HG03521 (cell line): ENCODE measurements around the gene JMJD1C.
A peak's percentile ranks its signal among the peaks of the same experiment; 100 is the strongest.

ENCODE experiments used
- ATAC-seq: cut with Tn5 transposase; IDR thresholded peaks from one replicate; pipeline ENCODE4 v1.9.1; 2021; ENCODE audit warnings: mild to moderate bottlenecking, moderate library complexity; ENCODE audit not compliant: unreplicated experiment

Gene JMJD1C

DNA sequence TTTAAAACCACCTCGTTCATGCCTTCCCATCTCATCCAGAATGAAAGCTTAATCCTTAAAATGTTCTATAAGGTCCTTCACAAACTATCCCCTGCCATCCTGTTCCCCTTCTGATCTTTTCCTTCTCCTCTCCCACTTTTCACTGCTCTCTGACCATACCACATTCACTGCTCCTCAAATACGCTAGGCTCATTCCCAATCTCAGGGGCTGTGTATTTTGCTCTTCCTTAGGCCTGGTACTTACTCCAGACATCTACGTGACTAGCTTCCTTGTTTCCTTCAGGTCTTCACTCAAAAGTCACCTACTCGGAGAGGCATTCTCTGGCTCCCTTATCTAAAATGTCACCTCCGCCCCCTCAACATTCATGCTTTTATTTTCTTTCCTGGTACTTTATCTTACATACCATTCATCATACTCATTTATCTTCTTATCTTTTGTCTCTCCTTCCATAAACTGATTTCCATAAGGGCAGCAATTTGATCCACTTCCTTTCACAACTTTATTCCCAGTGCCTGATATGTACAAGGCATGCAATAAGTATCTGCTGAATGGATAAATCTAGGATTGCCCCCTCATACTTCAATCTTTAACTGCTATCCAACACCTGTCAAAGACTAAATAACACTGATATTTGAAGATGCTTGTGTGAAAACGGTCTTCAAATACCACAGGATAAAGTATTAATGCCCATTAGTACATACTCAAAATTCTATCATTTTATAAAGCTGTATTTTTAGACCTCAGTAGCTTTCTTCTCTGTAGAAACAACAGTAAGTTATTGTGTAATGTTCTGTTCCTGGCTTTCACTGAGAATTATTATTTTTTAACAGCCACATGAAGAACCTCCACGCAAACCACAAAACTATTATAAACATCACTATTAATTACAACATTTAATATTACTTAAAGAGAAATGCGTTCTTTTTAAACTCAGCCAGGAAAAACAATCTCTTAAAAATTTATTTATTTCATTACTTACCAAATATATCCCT is 27.0 kb downstream of the JMJD1C start:
- no peak for ATAC-seq

DNA sequence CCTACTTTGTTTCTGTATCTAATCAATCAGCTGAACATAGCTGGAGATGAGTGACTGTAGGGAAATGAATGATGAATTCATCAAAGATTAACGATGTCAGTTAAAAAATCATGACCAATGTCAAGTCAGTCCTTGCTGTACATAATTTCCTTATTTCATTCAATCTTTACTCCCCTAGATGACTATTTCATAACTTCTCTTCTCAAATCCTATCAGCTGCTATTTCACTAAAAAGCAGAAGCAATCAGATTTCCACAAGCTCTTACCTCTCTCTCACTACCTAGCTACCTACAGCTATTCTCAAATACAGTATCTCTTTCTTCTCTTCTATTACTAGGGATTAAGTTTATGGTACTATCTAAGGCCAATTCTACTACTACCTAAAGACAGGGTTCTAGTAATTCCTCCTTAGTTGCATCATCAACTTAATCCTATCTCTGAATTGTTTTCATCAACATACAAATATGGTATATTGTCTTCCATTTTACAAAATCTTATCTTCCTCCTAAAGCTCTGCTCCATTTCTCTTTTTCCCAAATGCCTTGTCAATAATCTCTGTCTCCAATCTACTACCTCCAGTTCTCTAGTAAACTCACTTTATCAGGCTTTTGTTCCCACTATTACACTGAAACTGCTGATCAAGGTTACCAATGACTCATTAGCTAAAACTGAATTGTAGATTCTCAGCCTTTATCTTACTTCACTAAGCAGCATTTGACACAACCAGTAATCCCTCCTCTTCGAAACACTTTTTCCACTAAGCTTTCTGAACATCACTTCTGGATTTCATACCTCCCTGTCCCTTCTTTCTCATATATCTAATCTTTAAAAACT is 28.4 kb downstream of the JMJD1C start:
- no peak for ATAC-seq

DNA sequence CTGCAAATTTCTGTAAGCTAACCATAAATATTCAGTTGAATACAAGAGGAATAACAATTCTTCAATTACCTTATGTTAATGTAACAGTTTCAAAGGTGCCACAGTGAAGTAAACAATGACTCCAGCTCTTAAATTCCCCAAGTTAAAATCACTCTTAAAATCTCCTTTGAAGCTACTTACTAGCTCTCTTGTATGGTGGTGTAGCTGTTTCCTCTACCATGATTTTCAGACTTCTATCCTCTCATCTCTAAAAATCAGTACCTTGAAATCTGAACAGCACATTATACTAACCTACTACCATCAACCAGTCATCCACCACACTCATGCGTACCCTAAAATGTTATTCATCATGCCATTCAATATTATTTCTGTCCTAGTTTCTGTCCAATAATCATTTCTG is 29.6 kb downstream of the JMJD1C start:
- ATAC-seq, result no peak

DNA sequence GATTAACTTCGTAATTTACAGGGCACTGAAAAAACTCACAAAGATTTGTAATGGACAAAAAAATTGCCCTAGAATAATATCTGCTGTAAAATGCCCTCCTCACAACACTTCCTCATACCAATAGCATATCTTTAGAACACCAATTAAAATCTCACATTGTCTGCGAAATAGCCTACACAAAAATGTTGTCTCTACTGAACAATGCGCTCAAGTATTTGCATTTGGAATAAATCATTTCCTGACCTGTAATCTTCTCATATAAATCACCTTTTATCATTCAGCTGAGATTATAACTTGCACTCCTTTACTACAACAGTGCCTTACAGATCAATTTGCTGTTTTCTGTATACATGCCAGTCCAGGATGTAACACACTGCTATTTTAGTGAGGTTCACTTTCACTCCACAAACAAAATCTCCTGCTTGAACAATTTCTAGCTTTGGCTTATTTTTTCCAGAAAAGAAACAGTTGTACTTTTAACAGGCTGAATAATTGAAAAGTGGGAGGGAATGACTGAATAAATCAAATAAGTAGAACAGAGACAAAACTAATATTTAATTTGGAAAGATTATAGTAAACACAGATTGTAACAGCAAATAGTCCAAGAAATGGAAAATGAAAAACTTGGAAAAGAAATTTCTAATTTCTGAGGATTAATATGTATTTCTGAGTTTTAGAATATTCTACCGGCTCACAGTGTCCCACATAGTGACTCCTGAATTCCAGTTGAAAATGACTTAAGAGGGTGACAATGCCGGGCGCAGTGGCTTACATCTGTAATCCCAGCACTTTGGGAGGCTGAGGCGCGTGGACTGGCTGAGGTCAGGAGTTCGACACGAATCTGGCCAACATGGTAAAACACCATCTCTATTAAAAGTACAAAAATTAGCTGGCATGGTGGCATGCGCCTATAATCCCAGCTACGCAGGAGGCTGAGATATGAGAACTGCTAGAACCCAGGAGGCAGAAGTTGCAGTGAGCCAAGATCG is 30.6 kb downstream of the JMJD1C start:
- ATAC-seq, result no peak

DNA sequence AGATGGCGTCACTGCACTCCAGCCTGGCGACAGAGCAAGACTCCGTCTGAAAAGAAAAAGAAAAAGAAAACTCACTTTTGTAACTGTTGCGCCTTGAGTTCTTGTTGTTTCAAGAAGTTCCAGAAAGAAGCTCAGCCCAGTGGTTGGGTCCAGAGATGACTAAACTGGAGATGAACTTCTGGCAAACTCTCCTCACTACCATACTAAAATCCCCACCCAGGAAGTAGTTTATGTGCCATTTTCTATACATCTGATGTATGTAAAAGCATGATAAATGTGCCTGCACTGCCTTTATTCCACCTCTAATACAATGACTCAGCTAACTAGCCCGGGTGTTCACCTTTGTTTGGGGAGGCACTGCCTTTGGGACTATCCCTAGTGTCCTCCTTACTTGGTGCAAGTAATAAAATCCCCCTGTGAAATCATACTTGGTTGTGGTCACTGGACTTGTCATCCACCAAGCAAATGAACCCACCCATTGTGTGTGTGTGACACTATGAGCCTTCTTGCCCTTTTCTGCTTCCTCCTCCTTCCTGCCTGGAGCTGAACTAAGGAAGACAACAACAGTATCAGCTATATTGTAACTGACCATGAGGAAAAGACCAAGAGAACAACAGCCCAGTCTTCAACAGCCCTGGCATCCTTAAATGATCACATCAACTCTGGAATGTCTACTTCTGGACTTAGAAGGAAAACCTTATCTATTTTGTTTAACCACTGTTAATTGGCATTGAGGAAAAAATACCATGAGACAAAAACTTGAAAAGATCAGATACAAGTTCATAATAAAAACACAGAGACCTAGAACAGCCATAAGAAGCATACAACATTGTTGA is 33.6 kb downstream of the JMJD1C start:
- no peak for ATAC-seq

DNA sequence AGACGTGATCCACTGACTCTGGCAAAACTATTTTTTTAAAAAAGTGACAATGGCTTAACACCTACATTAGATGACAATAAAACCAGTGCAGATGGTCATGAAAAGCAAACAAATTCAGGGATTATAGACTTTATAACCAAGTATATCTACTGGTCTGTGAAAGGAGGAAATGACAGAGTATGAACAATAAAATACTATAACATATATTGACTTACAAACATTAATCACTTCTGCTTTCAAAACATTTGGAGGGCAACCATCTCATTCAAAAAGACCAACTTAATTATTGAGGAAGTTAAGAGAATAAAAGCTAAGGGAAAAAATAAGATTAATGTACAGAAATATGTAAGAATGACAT is 34.8 kb downstream of the JMJD1C start:
- no peak for ATAC-seq

DNA sequence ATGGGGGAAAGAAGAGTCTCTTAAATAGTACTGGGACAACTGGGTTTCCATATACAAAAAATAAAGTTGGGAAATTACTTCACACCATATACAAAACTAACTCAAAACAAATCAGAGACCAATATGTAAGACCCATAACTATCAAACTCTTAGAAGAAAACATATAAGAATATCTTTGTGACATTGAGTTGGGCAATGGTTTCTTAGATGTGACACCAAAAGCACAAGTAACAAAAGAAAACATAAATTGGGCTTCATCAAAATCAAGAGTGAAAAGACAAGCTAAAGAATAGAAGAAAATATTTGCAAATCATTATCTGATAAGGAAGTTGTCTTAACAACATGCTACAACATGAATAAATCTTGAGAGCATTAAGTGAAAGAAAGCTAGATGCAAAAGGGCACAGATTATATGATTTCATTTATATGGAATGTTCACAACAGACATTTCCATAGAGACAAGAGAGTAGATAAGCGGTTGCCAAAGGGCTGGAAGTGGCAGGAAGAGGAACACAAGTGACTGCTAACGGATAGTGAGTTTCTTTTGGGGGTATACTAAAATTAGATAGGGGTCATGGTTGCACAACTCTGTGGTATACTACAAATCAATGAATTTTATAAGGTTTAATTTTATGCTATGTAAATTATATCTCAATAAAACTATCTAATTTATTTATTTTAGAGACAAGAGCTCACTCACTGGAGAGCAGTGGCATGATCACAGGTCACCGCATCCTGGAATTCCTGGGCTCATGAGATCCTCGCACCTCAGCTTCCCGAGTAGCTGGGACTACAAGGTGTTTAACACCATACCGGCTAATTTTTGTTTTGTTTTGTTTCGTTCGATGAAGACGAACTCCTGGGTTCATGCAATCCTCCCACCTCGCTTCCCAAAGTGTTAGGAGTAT is 35.4 kb downstream of the JMJD1C start:
- no peak for ATAC-seq

DNA sequence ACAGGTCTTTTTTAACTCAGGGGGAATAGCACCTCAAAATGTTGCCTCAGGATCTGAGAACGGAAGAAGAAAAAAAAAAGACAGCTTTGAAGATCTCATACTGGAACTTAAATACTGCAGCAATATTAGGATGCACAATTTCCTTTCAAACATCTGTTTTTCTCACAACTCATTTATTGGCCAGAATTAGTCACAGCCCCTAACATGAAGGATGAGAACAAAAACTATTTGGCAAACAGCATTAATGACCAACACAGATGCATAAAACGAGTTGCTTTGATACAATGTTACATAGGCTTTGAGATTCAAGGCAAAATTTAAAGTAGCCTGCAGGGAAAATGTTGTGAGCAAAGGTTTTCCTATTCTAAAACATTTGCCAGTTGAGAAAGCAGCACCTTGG is 36.5 kb downstream of the JMJD1C start:
- ATAC-seq, result no peak

DNA sequence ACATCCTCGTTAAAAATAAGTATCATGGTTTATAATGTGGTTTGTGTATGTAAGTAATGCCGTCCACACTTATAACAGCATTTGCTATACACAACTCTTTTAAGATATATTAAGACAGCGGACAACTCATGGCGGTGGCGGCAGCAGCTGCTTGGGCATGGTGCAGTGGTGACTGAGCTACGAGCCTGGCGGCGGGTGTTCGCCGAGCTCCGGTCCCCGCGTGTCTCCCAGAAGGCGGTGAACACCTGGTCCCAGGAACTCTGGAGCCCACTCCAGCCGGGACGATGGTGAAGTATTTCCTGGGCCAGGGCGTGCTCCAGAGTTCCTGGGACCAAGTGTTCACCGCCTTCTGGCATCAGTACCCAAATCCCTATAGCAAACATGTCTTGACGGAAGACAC is 38.8 kb downstream of the JMJD1C start:
- ATAC-seq, result no peak

DNA sequence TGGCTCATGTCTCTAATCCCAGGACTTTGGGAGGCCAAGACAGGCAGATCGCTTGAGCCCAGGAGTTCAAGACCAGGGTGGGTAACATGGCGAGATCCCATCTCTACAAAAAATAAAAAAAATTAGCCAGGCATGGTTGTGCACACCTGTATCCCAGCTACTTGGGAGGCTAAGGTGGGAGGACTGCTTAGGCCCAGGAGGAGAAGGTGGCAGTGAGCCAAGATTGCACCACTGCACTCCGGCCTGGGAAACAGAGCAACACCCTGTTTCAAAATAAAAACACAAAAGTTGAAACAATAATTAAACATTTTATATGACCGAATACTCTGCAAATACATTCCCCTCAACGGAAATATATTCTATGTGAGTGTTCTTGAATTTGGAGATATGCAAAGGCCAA is 40.3 kb downstream of the JMJD1C start:
- ATAC-seq, result no peak

DNA sequence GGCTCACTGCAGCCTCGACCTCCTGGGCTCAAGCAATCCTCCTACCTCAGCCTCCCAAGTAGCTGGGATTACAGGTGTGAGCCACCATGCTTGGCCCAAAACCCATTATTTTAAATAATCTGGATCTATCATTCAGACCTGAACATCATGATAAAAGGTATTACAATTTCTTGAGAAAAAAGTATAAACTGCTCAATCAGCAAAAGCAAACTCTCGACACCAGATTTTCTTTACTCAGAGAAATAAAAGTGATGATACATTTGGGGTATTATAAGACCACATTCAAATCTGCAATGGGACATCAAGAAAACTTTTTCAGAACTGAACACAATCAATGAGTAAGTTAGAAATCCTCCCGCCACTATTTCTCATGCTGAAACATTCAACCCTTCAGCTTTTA is 41.2 kb downstream of the JMJD1C start:
- no peak for ATAC-seq

DNA sequence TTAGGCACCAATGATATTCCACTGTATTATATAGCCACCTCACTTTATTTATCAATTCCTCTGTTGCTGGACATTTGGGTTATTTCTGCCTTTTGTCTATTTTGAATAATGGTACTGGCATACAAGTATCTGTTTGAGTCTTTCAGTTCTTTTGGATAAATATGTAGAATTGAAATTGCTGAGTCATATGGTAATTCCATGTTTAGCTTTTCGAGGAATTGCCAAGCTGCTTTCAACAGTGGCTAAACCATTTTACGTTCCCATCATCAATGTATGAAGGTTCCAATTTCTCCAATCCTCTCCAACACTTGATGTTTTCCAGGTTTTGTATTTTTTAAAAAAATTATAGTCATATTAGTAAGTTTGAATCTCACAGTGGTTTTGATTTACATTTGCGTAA is 42.3 kb downstream of the JMJD1C start:
- no peak for ATAC-seq

DNA sequence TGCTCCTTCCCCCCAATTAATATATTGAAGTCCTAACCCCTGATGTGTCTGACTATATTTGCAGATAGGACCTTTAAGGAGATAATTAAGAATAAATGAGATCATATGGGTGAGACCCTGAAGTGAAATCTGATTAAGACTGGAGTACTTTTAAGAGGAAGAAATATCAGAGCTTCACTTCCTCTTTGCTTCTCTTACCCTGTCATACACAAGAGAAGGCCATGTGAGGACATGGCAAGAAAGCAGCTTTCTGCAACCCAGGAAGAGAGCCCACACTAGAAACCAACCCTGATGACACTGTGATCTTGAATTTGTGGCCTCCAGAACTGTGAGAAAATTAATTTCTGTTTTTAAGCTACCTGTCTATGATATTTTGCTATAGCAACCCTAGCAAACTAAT is 44.2 kb downstream of the JMJD1C start:
- peak; percentile 95 for ATAC-seq

DNA sequence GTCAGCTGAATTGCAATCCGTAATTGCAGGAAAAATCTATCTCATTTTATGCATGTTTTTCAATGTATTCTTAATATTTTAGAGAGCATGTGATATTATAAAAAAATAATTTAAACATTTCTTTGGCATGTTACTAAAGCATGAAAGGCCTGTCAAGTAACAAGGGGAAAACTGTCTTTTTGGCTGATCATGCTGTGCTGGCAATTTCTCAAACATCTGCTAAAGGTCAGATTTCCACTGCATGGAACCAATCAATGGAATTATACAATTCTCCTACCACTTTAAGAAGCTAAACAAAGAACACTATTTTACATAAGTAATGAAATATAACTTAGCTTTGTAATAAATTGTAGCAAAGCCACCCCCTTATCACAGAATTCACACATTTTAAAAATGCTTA is 49.4 kb downstream of the JMJD1C start:
- no peak for ATAC-seq

DNA sequence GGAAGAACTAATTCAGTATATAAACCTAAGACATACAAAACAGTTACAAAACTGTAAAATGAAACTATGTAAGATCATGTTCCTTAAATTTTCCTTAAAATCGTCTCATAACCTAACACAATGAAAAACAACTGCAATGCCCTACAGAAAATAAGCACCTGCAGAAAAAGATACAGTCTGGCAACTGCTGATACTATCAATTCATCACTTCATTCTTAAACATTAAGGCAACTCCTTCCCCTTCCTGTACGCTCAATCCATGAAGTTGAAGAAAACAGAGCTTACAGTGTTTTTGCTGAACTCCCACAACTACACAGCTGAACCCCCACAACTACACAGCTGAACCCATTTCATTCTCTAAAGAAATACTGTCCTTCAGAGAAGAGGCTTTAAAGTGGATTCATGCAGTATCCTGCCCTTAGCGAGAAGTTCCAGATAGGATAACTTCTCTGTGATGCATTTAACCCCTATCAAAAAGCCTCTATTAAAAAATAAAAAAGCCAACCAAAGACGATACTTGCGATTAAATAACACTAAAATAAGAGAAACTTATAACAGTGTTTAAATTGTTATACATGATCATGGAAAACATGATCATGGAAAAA is 50.0 kb downstream of the JMJD1C start:
- ATAC-seq, result no peak

DNA sequence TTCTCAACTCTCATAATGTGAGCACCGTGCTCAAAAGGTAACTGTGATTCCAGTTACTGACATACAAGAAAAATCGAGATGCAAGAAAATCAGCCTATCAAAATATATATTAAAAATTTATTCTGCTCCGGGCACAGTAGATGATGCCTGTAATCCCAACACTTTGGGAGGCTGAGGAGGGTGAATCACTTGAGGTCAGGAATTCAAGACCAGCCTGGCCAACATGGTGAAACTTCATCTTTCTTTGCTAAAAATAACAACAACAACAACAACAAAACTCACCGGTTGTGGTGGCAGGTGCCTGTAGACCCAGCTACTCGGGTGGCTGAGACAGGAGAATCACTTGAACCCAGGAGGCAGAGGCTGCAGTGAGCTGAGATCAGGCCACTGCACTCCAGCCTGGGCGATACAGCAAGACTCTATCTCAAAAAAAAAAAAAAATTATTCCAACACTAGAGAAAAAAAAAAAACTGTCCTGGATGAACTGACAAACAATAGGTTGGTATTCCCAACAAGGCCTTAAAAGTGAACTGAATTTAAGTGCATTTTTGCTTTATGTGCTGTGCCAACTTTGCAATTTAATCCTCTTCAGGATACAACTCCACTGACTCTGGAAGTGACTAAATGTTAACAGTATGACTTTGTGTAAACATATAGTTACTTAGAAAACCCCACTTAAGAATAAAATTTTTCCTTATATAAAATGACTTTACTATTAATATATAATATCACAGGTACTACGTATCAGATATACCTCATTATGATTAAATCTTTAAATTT is 51.1 kb downstream of the JMJD1C start:
- ATAC-seq, result no peak

DNA sequence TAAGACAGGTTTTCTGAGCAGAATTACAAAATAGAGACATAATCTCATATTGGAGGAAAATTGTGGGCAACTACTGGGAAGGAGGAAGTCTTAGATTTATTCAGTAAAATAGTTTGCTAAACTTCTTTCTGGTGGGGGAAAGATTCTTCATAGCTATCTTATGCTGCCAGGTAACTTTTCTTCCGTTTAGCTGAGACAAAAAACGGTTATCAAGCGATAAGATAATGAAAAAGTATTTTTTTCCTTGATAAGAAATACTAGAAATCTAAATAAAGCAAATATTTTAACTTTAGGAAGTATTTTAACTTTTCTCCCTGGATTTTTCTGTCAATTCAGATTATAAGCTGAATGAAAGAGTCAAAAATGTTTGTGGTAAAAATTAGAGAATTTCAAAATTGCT is 52.3 kb downstream of the JMJD1C start:
- no peak for ATAC-seq

DNA sequence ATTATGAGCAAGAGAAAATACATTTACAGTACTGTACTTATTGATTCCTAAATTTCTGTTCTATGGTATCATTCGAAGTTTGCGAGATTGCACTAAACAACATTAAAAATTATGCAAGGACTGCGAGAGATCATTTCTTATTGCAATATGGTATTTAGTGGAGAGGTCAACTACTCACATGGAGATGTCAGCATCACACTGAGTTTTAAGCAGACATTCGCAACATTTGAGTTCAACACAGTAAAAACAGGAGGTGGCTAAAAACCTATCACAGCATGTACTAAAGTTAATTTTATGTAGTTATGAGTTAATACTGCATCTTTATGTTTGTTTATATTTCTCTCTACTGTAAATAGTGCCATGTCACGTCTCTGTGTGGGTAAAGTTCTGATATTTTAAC is 53.5 kb downstream of the JMJD1C start:
- ATAC-seq, result no peak
